Gastroesophageal sphincter (tissue), 4 donors: ENCODE results near the gene ARHGAP29. TPM values are rescaled to one million over a fixed set of nuclear protein-coding genes. Genes with fewer than 3 reads are reported as not detected.

Experiments used
- ATAC-seq: fragments of 150-250 bp; one replicate; pipeline ENCODE4 v1.9.1; 2016; ENCODE audit warnings: mild to moderate bottlenecking, moderate library complexity
- H3K27ac ChIP-seq, 4 donors: fragments of 200-600 bp; sonication (generic) in 3 of 4; 1 replicate in 3 of 4; 2 replicates in 1 of 4; pipeline ENCODE4 v1.5.1; 2016 to 2019
- H3K27me3 ChIP-seq: fragments of 200-600 bp; sonication (generic); one replicate; pipeline ENCODE4 v1.5.1; 2019
- H3K36me3 ChIP-seq, 2 donors: fragments of 200-600 bp; sonication (generic); one replicate each; pipeline ENCODE4 v1.5.1; 2019; ENCODE audit warnings: control low read depth in 1 of 2
- H3K4me1 ChIP-seq, 3 donors: fragments of 200-600 bp; sonication (generic); 1 replicate in 2 of 3; 2 replicates in 1 of 3; pipeline ENCODE4 v1.5.1; 2016 to 2019; ENCODE audit warnings: control low read depth in 2 of 3
- H3K4me3 ChIP-seq, 2 donors: fragments of 200-600 bp; sonication (generic); one replicate each; pipeline ENCODE4 v1.5.1; 2019; ENCODE audit warnings: mild to moderate bottlenecking in 1 of 2, moderate library complexity in 1 of 2
- H3K9me3 ChIP-seq, 3 donors: fragments of 200-600 bp; sonication (generic); one replicate each; pipeline ENCODE4 v1.5.1; 2017 to 2019; ENCODE audit warnings: control low read depth in 2 of 3
- EP300 ChIP-seq: sonication (generic); formaldehyde crosslinking; IDR thresholded peaks from one replicate; pipeline ENCODE4 v1.6.1; 2017; ENCODE audit warnings: antibody characterized with exemption, mild to moderate bottlenecking
- POLR2A ChIP-seq, 2 donors: fragments of 450-650 bp; IDR thresholded peaks; one replicate each; pipeline ENCODE4 v1.6.1; 2017; ENCODE audit warnings: antibody characterized with exemption in 2 of 2, mild to moderate bottlenecking in 2 of 2, moderate library complexity in 1 of 2
- POLR2AphosphoS5 ChIP-seq: sonication (generic); formaldehyde crosslinking; IDR thresholded peaks from one replicate; pipeline ENCODE4 v1.6.1; 2017; ENCODE audit warnings: antibody characterized with exemption
- WGBS, 2 donors: methylation state at CpG; one replicate each; pipeline ENCODE4 v1.1.5; 2018; ENCODE audit warnings: low coverage in 1 of 2; 5-methylcytosine and 5-hydroxymethylcytosine counted together
- total RNA-seq, 4 donors: library from RNA; depleted of rRNA; stranded (reverse); fragments of >200 nt; gene quantifications; one replicate each; pipeline ENCODE4 v1.1.0, GENCODE V29; 2016
- TF ChIP-seq, protein P1 (sequence below), 4 experiments: fragments of 200-600 bp in 2 of 4; fragments of 450-650 bp in 2 of 4; sonication (generic) in 1 of 4; IDR thresholded peaks; one replicate each; pipeline ENCODE4 v1.5.1; 2017 to 2019; ENCODE audit warnings: antibody characterized with exemption in 4 of 4, mild to moderate bottlenecking in 2 of 4, moderate library complexity in 2 of 4

Gene ARHGAP29
- total RNA-seq, 4 donors from 2014 or later, result 21.9 to 78.4 (median 34.8) TPM

DNA sequence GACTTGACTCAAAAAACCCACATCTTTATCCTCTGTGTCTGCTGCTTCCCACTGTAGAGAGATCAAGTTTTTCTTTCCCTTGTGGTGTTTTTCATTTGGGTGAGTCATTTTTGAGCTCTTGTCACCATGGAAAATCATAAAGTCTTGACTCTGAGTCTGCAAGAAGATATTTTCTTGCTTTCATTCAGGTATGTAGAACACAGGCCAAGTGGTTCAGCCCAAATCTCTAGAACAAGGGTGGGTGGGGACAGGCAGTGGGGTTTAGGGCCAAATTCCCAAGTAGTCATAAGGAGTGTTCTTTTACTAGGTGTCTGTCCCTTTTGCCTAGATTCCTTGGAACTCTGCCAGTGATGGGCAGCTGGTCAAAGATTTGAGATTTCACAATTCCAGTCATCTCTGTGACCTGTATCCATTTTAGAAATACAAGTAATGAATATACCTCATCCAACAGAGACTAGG is 21.5 kb upstream of the ARHGAP29 start:
- peak; percentile 95 for ATAC-seq
- H3K27ac ChIP-seq, result peak overlapping the region in 2 of 4 donors; percentile 65 to 66
- H3K4me1 ChIP-seq, result peaks cover 0 to 6% (median 0%) of the 10 kb centered on the region in 3 donors
- no peaks in the 10 kb centered on the region for H3K36me3 ChIP-seq
- TF ChIP-seq EP300, result no peak
- no peak for TF ChIP-seq POLR2A (IDR thresholded peaks at IDR 0.05)
- peak; percentile 44 for TF ChIP-seq POLR2AphosphoS5
- TF ChIP-seq, protein P1, sequence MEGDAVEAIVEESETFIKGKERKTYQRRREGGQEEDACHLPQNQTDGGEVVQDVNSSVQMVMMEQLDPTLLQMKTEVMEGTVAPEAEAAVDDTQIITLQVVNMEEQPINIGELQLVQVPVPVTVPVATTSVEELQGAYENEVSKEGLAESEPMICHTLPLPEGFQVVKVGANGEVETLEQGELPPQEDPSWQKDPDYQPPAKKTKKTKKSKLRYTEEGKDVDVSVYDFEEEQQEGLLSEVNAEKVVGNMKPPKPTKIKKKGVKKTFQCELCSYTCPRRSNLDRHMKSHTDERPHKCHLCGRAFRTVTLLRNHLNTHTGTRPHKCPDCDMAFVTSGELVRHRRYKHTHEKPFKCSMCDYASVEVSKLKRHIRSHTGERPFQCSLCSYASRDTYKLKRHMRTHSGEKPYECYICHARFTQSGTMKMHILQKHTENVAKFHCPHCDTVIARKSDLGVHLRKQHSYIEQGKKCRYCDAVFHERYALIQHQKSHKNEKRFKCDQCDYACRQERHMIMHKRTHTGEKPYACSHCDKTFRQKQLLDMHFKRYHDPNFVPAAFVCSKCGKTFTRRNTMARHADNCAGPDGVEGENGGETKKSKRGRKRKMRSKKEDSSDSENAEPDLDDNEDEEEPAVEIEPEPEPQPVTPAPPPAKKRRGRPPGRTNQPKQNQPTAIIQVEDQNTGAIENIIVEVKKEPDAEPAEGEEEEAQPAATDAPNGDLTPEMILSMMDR (IDR thresholded peaks at IDR 0.05), result no peak
- H3K9me3 ChIP-seq, result no peaks in the 10 kb centered on the region
- no peaks in the 10 kb centered on the region for H3K27me3 ChIP-seq
- no peak overlapping the region for H3K4me3 ChIP-seq

DNA sequence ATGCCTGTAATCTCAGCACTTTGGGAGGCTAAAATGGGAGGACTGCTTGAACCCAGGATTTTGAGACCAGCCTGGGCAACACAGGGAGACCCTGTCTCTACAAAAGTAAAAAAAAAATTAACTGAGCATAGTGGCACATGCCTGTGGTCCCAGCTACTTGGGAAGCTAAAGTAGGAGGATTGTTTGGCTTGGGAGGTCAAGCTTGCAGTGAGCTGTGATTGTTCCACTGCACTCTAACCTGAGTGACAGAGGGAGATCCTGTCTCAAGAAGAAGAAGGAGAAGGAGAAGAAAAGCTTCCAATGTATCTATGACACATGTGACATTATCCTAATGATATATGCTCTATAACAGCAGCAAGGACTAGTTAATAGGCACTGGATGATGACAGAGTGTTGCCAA is 20.1 kb upstream of the ARHGAP29 start:
- TF ChIP-seq POLR2A (IDR thresholded peaks at IDR 0.05) (no peak), EP300 (no peak), POLR2AphosphoS5 (no peak)
- TF ChIP-seq, protein P1 (IDR thresholded peaks at IDR 0.05), result no peak
- H3K9me3 ChIP-seq, result no peaks in the 10 kb centered on the region
- no peak overlapping the region for H3K4me3 ChIP-seq
- ATAC-seq, result no peak
- H3K27me3 ChIP-seq, result no peaks in the 10 kb centered on the region
- H3K4me1 ChIP-seq, result peaks cover 0 to 6% (median 0%) of the 10 kb centered on the region in 3 donors
- no peak overlapping the region for H3K27ac ChIP-seq
- no peaks in the 10 kb centered on the region for H3K36me3 ChIP-seq

DNA sequence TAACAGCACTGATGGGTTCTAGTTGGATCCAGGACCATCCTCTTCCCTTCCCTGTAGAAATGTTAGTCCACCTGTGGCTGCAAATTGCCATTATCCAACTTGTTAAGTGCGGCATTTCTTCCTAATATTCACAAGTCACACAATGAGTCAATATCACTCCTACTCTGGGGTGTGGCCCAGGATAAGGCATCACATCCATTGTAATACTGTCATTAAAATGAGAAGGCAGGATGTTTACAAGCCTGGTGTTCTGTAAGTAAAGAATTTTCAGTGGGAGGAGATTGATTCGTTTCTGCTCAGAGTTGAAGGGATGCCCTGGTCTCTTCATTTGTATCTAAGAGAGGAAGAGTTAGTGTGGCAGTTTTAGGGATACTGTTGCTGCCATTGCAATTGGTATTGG is 18.1 kb upstream of the ARHGAP29 start:
- Histone ChIP-seq H3K9me3 (no peaks in the 10 kb centered on the region), H3K27me3 (no peaks in the 10 kb centered on the region), H3K4me3 (no peak overlapping the region), H3K27ac (no peak overlapping the region), H3K4me1 (peaks cover 0 to 6% (median 0%) of the 10 kb centered on the region in 3 donors), H3K36me3 (no peaks in the 10 kb centered on the region)
- ATAC-seq, result no peak
- WGBS, 2 donors, result 52 to 58% methylated on average over 2 of the region's 2 CpGs
- TF ChIP-seq POLR2A (IDR thresholded peaks at IDR 0.05), result no peak
- no peak for TF ChIP-seq EP300

DNA sequence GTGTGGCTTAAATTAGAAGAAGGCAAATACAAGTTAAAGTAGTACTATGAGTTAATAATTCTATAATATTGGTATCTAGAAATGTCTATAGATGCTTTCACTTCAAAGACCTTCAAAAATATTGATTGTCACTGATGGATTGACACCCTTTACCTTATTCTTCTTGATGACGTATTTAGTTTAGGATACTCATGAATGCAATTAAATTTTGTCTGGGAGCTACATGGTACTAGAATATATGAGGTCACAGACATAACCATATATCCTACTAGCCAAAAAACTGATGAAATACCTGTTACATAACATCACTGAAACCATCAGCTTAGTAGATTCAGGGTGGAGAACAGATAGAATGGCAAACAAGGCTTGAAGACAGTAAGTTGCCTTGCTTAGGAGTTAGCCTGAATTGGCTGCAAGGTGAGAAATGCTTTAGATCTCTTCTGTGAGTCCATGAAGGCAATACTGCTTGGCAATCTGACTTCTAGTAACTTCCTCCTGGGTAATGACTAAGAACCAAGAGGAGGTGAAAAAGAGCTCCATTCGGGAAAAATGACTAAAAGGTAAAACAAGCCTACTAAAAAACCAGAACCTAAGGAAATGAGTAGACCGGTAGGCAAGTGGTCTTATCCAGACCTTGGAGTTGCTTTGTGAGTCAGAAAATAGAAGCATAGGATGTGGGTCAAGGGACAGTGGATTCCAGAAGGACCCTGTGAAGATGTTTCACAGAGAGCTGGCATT is 16.9 kb upstream of the ARHGAP29 start:
- peaks cover 0 to 4% (median 0%) of the 10 kb centered on the region in 3 donors for H3K4me1 ChIP-seq
- no peak for ATAC-seq
- H3K9me3 ChIP-seq, result no peaks in the 10 kb centered on the region
- no peak overlapping the region for H3K4me3 ChIP-seq
- H3K36me3 ChIP-seq, result no peaks in the 10 kb centered on the region
- TF ChIP-seq POLR2AphosphoS5 (no peak), EP300 (no peak), POLR2A (IDR thresholded peaks at IDR 0.05) (no peak)
- TF ChIP-seq, protein P1 (IDR thresholded peaks at IDR 0.05), result no peak
- WGBS, 2 donors, result 67 to 78% methylated on average over 1 to 3 of the region's 3 CpGs
- H3K27ac ChIP-seq, result no peak overlapping the region
- no peaks in the 10 kb centered on the region for H3K27me3 ChIP-seq

DNA sequence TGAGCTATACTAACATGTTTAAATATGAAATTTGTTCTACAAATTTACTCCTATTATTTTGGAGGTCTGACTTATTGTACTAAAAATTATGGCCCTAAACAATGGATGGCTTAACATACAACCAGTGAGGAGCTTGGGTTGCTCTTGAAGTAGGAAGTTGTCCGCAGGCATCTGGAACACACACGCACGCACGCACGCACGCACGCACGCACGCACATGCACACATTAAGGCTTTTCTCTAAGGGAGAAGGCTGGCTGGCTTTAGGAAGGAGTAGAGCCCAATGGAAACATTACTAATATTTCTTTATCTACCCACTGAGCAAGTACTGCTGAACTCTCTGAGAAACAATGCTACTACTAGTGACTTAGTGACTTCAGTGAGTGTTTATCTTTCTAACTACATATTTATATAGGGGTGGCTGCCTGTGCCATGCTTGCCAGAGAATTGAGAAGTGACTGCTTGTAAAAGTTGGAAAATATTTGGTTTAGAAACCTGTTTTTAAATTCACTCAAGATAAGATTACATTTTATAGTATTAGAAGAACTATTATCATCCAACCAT is 16.2 kb upstream of the ARHGAP29 start:
- Histone ChIP-seq H3K9me3 (no peaks in the 10 kb centered on the region), H3K27ac (no peak overlapping the region), H3K4me3 (no peak overlapping the region), H3K4me1 (peaks cover 0 to 2% (median 0%) of the 10 kb centered on the region in 3 donors), H3K27me3 (no peaks in the 10 kb centered on the region), H3K36me3 (no peaks in the 10 kb centered on the region)
- no peak for TF ChIP-seq POLR2AphosphoS5
- TF ChIP-seq POLR2A (IDR thresholded peaks at IDR 0.05), result no peak
- 90 to 96% methylated on average over 8 to 9 of the region's 9 CpGs for WGBS, 2 donors
- no peak for ATAC-seq

DNA sequence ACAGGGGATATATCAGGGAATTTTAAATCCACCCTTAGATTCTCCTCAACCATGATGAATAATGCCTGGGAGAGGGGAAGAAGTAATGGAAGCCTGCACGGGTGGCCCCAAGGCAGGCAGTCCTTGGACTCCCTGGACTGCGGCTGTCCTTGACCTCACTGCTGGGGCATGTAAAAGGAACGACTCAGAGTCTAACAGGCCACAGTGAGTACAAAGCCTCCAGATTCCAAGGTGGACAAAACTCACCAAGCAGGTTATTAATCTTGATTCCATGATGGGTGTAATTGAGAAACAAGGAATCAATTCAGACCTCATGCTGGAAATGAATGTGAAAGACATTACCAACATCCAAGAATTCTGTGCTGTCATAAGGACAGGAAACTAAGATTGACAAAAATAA is 13.0 kb upstream of the ARHGAP29 start:
- Histone ChIP-seq H3K36me3 (no peaks in the 10 kb centered on the region), H3K27me3 (peaks cover 10% of the 10 kb centered on the region), H3K4me3 (no peak overlapping the region), H3K4me1 (peaks cover 0 to 20% (median 5%) of the 10 kb centered on the region in 3 donors), H3K9me3 (no peaks in the 10 kb centered on the region), H3K27ac (no peak overlapping the region)
- no peak for ATAC-seq
- WGBS, 2 donors, result 81% methylated on average over 3 of the region's 3 CpGs; no CpG with 5 or more reads in 1 of the 2 donors
- TF ChIP-seq EP300, result no peak
- no peak for TF ChIP-seq POLR2A (IDR thresholded peaks at IDR 0.05)
- TF ChIP-seq, protein P1 (IDR thresholded peaks at IDR 0.05), result no peak
